ENCODE data around the gene COL4A4. TPM values are rescaled to one million over a fixed set of nuclear protein-coding genes. Genes with fewer than 3 reads are reported as not detected.

COL4A4 gene
- total and polyA plus RNA-seq, 2 of the 4 experiments (the other 2 are of a cell fraction): 0.02 TPM; not detected in 1

DNA sequence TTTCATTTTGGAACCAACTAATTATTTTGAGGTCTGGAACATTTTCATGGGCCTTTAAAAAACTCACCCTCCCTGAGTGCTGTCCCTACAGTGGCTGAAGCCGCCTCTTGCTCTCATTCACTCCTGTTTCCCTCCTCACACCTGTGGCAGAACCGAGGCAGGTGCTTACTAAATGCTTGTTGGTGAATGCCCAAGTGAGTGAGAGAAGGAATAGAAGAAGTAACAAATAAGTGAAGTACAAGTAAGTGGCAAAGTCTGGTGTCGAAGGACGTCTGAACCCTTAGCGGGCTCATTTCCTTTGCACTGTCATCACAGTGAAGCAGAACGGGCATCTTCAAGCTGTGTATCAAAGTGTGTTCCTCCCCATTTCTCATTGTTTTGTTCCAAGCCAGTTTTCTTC is 192.9 kb downstream of the COL4A4 start:
- no peak for ATAC-seq (ENCODE audit: low read depth)
- Histone ChIP-seq H3K14ac (replicated peaks; ENCODE audit: low read depth, low read length) (no peak overlapping the region), H2AK9ac (replicated peaks; ENCODE audit: low read depth, low read length, poor library complexity) (no peak overlapping the region), H3K9me3 (ENCODE audit: control insufficient read depth, insufficient read depth, low read length) (no peaks in the 10 kb centered on the region), H3K23ac (ENCODE audit: low read depth, low read length) (no peak overlapping the region), H4K5ac (ENCODE audit: low read depth, low read length) (no peak overlapping the region), H3K9ac (ENCODE audit: low read depth, low read length) (no peak overlapping the region), H3K79me1 (ENCODE audit: low read depth in 1 of 2, low read length in 2 of 2) (peaks cover 0 to 3% of the 10 kb centered on the region in 2 experiments; a peak in 1 of 4 replicates), H2AK5ac (ENCODE audit: low read depth, low read length) (no peak overlapping the region), H3K4me3 (ENCODE audit: insufficient read depth, low read depth, low read length) (no peak overlapping the region), H3K36me3 (ENCODE audit: control insufficient read depth, insufficient read depth, low read length) (peaks cover 2% of the 10 kb centered on the region; the same call in 1 of the 2 replicates), H2BK20ac (ENCODE audit: low read depth, low read length) (no peak overlapping the region), H3K27ac (ENCODE audit: insufficient read depth, low read length) (no peak overlapping the region), H4K20me1 (ENCODE audit: insufficient read depth, low read length) (no peaks in the 10 kb centered on the region), H3K4ac (ENCODE audit: low read depth, low read length) (no peak overlapping the region), H3K9me1 (ENCODE audit: insufficient read depth, low read length) (no peaks in the 10 kb centered on the region), H4K91ac (ENCODE audit: insufficient read depth, low read depth, low read length) (no peak overlapping the region), H2BK15ac (ENCODE audit: low read depth, low read length) (no peak overlapping the region), H2BK120ac (ENCODE audit: low read depth, low read length) (no peak overlapping the region), H2BK5ac (ENCODE audit: low read depth, low read length, poor library complexity, severe bottlenecking) (no peak overlapping the region), H2AFZ (replicated peaks; ENCODE audit: low read length, poor library complexity) (no peak overlapping the region), H3K27me3 (ENCODE audit: control insufficient read depth, insufficient read depth, low read length) (no peaks in the 10 kb centered on the region), H3K4me1 (ENCODE audit: control insufficient read depth, insufficient read depth, low read length) (peaks cover 4% of the 10 kb centered on the region; the same call in 1 of the 2 replicates), H4K8ac (ENCODE audit: low read depth in 2 of 2, low read length in 2 of 2) (0 out of 4 replicates have a peak overlapping the region, but pooled peaks of 1 of the 2 experiments have one; percentile 10), H3K18ac (ENCODE audit: low read depth, low read length) (no peak overlapping the region), H3K56ac (ENCODE audit: extremely low read depth, insufficient read depth, low read length) (no peak overlapping the region), H3K4me2 (ENCODE audit: low read depth, low read length) (no peak overlapping the region)
- BruUV-seq (replicated peaks): no TSS peak
- ChIA-PET CTCF (no interaction called here), POLR2A (ENCODE audit: unreplicated experiment) (no interaction called here)
- TF ChIP-seq BHLHE40 (IDR thresholded peaks at IDR 0.05; ENCODE audit: low read depth, low read length) (no peak), MAZ (IDR thresholded peaks at IDR 0.05; ENCODE audit: borderline replicate concordance, low read depth, low read length) (no peak), SMC3 (IDR thresholded peaks at IDR 0.05; ENCODE audit: low read depth, low read length) (no peak), MAFK (IDR thresholded peaks at IDR 0.05; ENCODE audit: low read depth, low read length) (no peak), POLR2A (IDR thresholded peaks at IDR 0.05; ENCODE audit: low read depth, low read length) (no peak), NFE2L2 (IDR thresholded peaks at IDR 0.05; ENCODE audit: low read depth, low read length) (no peak)
- TF ChIP-seq, protein P1, sequence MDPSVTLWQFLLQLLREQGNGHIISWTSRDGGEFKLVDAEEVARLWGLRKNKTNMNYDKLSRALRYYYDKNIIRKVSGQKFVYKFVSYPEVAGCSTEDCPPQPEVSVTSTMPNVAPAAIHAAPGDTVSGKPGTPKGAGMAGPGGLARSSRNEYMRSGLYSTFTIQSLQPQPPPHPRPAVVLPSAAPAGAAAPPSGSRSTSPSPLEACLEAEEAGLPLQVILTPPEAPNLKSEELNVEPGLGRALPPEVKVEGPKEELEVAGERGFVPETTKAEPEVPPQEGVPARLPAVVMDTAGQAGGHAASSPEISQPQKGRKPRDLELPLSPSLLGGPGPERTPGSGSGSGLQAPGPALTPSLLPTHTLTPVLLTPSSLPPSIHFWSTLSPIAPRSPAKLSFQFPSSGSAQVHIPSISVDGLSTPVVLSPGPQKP (IDR thresholded peaks at IDR 0.05; ENCODE audit: borderline replicate concordance, low read depth, low read length): no peak
- dilution Hi-C loops (cut with HindIII; ENCODE audit: low sequenced_read_pairs, unreplicated experiment) (no loop called here), in situ Hi-C loops (cut with MboI; ENCODE audit: low sequenced_read_pairs) (no loop called here), intact Hi-C loops (cut with micrococcal nuclease) (no loop called here)
- no CpG with 5 or more reads among the region's 6 CpGs for WGBS, 2 experiments (ENCODE audit: extremely low coverage in 2 of 2, insufficient read length in 1 of 2)
- DNase-seq: no peak
